Tibial nerve (tissue), 4 donors: ENCODE results near the gene ST8SIA2. TPM values are rescaled to one million over a fixed set of nuclear protein-coding genes. Genes with fewer than 3 reads are reported as not detected.

Experiments used
- DNase-seq, 2 donors: peaks; one replicate each; pipeline ENCODE4 v3.0.0-alpha.2; 2019; ENCODE audit warnings: low spot score in 2 of 2
- H3K27ac ChIP-seq, 4 donors: fragments of 200-600 bp; sonication (generic) in 3 of 4; one replicate each; pipeline ENCODE4 v1.5.1; 2017 to 2019; ENCODE audit warnings: mild to moderate bottlenecking in 1 of 4
- H3K27me3 ChIP-seq, 2 donors: fragments of 200-600 bp; sonication (generic) in 1 of 2; one replicate each; pipeline versions ENCODE4 v1.5.1 to v1.6.0; 2017 to 2019
- H3K36me3 ChIP-seq, 3 donors: fragments of 200-600 bp; sonication (generic); one replicate each; pipeline ENCODE4 v1.5.1; 2018 to 2019
- H3K4me1 ChIP-seq, 4 donors: fragments of 200-600 bp; sonication (generic) in 3 of 4; one replicate each; pipeline ENCODE4 v1.5.1; 2017 to 2019
- H3K4me3 ChIP-seq, 4 donors: fragments of 200-600 bp; sonication (generic) in 3 of 4; one replicate each; pipeline ENCODE4 v1.5.1; 2017 to 2019; ENCODE audit warnings: mild to moderate bottlenecking in 1 of 4, moderate library complexity in 1 of 4
- H3K9me3 ChIP-seq, 4 donors: fragments of 200-600 bp; sonication (generic) in 3 of 4; one replicate each; pipeline ENCODE4 v1.5.1; 2017 to 2019
- EP300 ChIP-seq, 2 donors: sonication (generic); formaldehyde crosslinking; IDR thresholded peaks; one replicate each; pipeline ENCODE4 v1.6.1; 2017; ENCODE audit warnings: antibody characterized with exemption in 2 of 2, mild to moderate bottlenecking in 1 of 2
- POLR2A ChIP-seq, 2 donors: fragments of 450-650 bp; IDR thresholded peaks; one replicate each; pipeline ENCODE4 v1.6.1; 2017; ENCODE audit warnings: antibody characterized with exemption in 2 of 2, mild to moderate bottlenecking in 2 of 2, moderate library complexity in 2 of 2
- WGBS, 2 donors: methylation state at CpG; one replicate each; pipeline ENCODE4 v1.1.5; 2018; 5-methylcytosine and 5-hydroxymethylcytosine counted together
- total RNA-seq, 4 donors: library from RNA; depleted of rRNA; stranded (reverse); fragments of >200 nt; gene quantifications; one replicate each; pipeline ENCODE4 v1.1.0, GENCODE V29; 2016
- TF ChIP-seq, protein P1 (sequence below), 5 experiments: fragments of 200-600 bp in 3 of 5; fragments of 450-650 bp in 2 of 5; sonication (generic) in 3 of 5; IDR thresholded peaks; one replicate each; pipeline ENCODE4 v1.5.1; 2016 to 2019; ENCODE audit warnings: antibody characterized with exemption in 5 of 5, mild to moderate bottlenecking in 3 of 5, moderate library complexity in 2 of 5

ST8SIA2 gene
- total RNA-seq, 4 donors from 2014 or later, result not detected

DNA sequence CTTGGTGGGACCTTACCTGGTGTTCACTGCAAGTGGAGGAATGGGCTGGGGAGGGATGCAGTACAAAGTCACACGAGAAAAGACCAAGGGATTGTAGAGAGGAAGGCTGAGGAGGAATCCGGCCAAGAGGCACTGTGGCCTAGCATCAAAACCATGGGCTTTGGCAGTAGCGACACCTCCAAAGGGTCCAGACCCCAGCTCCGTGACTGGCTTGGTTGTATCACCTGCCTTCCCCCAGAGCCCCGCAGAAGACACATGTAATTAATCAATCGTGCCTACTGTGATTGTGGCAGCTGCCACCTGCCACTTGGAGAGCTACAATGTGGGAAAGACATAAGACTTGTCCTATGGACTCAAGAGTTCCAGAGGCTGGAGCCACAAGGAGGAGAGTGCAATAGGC, 54.7 kb downstream of the ST8SIA2 start:
- WGBS, 2 donors, result 88% methylated on average over 6 of the region's 6 CpGs
- Histone ChIP-seq H3K4me3 (no peak overlapping the region), H3K27me3 (no peaks in the 10 kb centered on the region), H3K4me1 (no peaks in the 10 kb centered on the region), H3K9me3 (no peaks in the 10 kb centered on the region), H3K36me3 (no peaks in the 10 kb centered on the region), H3K27ac (no peak overlapping the region)
- no peak for TF ChIP-seq EP300 (IDR thresholded peaks at IDR 0.05)
- TF ChIP-seq POLR2A (IDR thresholded peaks at IDR 0.05), result no peak
- TF ChIP-seq, protein P1, sequence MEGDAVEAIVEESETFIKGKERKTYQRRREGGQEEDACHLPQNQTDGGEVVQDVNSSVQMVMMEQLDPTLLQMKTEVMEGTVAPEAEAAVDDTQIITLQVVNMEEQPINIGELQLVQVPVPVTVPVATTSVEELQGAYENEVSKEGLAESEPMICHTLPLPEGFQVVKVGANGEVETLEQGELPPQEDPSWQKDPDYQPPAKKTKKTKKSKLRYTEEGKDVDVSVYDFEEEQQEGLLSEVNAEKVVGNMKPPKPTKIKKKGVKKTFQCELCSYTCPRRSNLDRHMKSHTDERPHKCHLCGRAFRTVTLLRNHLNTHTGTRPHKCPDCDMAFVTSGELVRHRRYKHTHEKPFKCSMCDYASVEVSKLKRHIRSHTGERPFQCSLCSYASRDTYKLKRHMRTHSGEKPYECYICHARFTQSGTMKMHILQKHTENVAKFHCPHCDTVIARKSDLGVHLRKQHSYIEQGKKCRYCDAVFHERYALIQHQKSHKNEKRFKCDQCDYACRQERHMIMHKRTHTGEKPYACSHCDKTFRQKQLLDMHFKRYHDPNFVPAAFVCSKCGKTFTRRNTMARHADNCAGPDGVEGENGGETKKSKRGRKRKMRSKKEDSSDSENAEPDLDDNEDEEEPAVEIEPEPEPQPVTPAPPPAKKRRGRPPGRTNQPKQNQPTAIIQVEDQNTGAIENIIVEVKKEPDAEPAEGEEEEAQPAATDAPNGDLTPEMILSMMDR (IDR thresholded peaks at IDR 0.05), result no peak
- DNase-seq, result no peak

DNA sequence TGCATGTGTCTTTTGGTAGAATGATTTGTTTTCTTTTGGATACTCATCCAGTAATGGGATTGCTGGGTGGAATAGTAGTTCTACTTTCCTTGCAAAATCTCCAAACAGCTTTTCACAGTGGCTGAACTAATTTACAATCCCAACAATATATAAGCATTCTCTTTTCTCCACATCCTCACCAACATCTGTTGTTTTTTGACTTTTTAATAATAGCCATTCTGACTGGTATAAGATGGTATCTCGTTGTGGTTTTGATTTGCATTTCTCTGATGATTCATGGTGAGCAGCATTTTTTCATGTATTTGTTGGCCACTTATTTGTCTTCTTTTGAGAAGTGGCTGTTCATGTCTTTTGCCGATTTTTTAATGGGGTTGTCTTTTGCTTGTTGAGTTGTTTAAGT, 55.8 kb downstream of the ST8SIA2 start:
- Histone ChIP-seq H3K4me1 (no peaks in the 10 kb centered on the region), H3K4me3 (no peak overlapping the region), H3K9me3 (no peaks in the 10 kb centered on the region), H3K27me3 (no peaks in the 10 kb centered on the region), H3K27ac (no peak overlapping the region), H3K36me3 (no peaks in the 10 kb centered on the region)
- TF ChIP-seq POLR2A (IDR thresholded peaks at IDR 0.05) (no peak), EP300 (IDR thresholded peaks at IDR 0.05) (no peak)
- TF ChIP-seq, protein P1 (IDR thresholded peaks at IDR 0.05), result no peak
- no peak for DNase-seq
- 71 to 72% methylated on average over 2 of the region's 2 CpGs for WGBS, 2 donors

DNA sequence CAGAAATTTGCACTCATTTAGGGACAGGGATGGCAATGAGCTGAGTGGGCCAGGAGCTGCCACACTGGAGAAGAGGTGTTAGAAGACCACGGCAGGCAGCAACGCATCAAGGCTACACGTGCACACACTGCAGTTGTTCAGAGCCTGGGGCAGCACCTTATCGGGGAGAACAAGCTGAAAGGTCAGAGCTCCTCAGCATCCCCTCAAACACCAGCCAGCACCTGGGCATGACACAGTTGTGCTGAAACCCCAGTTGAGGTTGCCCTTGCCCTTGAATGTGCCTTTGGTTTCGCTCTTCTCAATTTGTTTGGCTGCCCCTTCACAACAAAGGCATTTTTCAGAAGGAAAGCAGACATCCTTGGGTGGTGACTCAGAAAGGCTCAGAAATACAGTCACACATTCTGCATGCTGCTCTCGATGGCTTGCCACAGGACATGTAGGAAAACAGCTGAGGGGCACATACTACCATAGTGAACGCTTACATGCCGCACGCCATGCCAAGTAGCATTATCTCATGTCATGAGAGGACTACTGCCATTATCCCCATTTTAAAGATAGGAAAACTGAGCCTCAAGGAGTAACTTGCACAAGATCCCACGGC, 57.6 kb downstream of the ST8SIA2 start:
- H3K4me1 ChIP-seq, result no peaks in the 10 kb centered on the region
- H3K27ac ChIP-seq, result no peak overlapping the region
- H3K4me3 ChIP-seq, result no peak overlapping the region
- DNase-seq, result no peak
- H3K36me3 ChIP-seq, result no peaks in the 10 kb centered on the region
- H3K9me3 ChIP-seq, result no peaks in the 10 kb centered on the region
- TF ChIP-seq EP300 (IDR thresholded peaks at IDR 0.05) (no peak), POLR2A (IDR thresholded peaks at IDR 0.05) (no peak)
- TF ChIP-seq, protein P1 (IDR thresholded peaks at IDR 0.05), result no peak
- no peaks in the 10 kb centered on the region for H3K27me3 ChIP-seq
- WGBS, 2 donors, result 82 to 83% methylated on average over 10 of the region's 10 CpGs

DNA sequence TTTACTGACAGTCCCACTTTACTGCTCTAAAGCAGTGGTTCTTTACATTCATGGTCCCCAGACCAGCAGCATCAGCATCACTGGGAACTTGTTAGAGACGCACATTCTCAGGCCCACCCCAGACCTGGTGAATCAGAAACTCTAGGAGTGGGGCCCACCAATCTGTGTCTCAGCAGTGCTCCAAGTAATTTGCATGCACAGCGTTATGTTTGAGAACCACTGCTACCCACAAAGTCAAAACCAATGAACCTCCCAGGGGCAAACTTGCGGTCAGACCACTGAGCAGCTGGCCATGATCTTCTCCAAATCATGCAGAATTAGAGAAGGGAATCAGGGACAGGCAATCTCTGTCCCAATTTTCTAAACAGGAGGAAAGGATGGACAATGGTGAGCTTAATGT, 58.5 kb downstream of the ST8SIA2 start:
- TF ChIP-seq, protein P1 (IDR thresholded peaks at IDR 0.05), result no peak
- TF ChIP-seq EP300 (IDR thresholded peaks at IDR 0.05) (no peak), POLR2A (IDR thresholded peaks at IDR 0.05) (no peak)
- no peak overlapping the region for H3K27ac ChIP-seq
- 59 to 87% methylated on average over 3 of the region's 3 CpGs for WGBS, 2 donors
- no peak overlapping the region for H3K4me3 ChIP-seq
- H3K36me3 ChIP-seq, result no peaks in the 10 kb centered on the region
- no peaks in the 10 kb centered on the region for H3K4me1 ChIP-seq
- DNase-seq, result no peak
- no peaks in the 10 kb centered on the region for H3K9me3 ChIP-seq
- H3K27me3 ChIP-seq, result no peaks in the 10 kb centered on the region

DNA sequence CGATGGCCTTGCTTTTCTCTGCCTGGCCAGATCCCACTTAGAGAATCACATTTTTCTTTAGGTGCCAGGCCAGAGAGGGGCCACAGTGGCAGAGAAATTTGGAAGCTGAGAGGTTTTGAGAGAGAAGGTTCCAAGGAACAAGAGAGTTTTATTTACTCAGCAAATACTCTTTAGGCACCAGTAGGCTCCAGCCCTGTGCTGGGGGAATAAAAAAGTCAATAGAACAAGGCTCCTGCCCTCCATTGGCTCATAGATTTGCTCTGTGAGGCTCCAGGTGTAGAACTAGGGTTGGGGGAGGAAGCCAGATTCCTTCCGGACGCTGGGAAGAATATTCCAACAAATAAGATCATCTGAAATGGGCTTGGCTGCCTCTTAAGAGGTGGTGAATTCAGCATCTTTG, 59.9 kb downstream of the ST8SIA2 start:
- H3K4me3 ChIP-seq, result no peak overlapping the region
- H3K27ac ChIP-seq, result no peak overlapping the region
- no peaks in the 10 kb centered on the region for H3K4me1 ChIP-seq
- DNase-seq, result no peak
- 57 to 63% methylated on average over 3 of the region's 3 CpGs for WGBS, 2 donors
- no peaks in the 10 kb centered on the region for H3K27me3 ChIP-seq
- no peaks in the 10 kb centered on the region for H3K9me3 ChIP-seq
- no peak for TF ChIP-seq EP300 (IDR thresholded peaks at IDR 0.05)
- TF ChIP-seq, protein P1 (IDR thresholded peaks at IDR 0.05), result no peak
- no peak for TF ChIP-seq POLR2A (IDR thresholded peaks at IDR 0.05)
- no peaks in the 10 kb centered on the region for H3K36me3 ChIP-seq
